Measurements from ENCODE around the gene MAP6D1.

The MAP6D1 gene

DNA sequence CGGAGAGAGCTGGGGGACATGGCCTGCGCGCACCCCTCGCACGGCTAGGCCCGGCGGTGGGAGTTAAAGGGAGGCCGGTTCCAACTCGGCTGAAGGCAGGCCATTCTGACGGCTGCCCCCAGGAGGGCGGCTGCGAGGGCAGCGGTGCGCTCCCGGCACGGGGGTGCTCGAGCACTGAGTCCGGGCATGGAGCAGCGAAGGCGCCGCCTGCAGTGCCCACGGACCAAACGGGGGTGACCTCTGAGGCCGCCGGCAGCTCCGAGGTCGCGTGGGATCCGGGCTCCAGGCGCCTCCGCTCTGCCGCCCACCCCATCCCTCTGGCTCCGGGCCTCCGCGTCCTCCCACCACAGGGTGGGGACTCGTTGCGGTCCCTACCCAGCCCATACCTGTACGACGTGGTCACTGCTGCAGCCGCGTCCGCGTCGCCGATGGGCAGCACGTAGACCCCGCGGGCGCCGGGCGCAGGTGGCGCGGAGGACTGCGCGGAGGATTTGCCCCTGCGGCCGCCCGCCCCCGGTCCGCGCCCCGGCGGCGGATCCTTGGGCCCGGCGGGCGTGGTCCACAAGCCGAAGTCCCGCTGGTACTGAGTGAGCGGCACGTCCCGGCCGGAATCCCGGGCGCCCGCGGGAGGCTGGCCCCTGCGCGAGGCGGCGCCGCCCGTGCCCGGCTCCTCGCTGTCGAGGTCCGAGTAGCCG lies 469 bp downstream of the MAP6D1 start:
- DNase-seq: peak in 8 of 51 donors; percentile 34 to 53 (median 36)

DNA sequence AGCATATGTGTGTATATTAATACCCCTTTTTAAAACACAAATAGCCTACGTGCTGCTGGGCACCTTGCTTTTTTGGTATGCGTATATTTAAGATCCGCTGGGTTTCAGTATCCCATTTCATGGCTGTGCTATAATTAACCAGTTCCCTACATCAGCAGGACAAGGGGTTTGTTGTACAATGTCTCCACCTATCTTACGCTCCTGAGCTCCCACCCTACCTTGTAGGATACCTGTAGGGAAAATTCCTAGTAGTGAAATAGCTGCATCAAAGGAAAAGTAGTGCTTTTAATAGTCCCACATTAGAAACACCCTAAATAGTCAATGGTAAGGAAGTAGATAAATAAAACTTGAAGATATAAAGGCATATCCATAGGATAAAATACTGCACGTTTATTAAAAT lies 1.4 kb downstream of the MAP6D1 start:
- DNase-seq: peak in 2 of 51 donors; percentile 33 to 49

DNA sequence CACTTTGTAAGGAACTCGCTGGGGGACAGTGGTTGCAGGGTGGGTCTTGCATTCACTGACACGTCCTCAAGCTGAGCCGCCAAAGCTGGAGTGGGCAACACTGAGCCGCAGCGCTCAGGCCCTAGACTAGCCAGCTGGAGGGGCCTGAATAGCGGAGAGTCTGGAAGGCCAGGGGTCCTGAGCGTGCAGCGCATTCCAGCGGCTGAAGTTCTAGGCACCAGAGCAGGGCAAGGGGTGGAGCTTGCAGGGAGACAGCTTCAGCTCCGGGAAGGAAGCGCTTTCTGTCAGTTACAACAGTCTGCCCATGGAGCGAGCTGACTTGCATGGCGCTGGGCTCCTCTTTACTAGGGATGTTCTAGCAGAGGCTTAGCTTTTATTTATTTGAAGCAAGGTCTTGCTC lies 2.7 kb downstream of the MAP6D1 start:
- DNase-seq: peak in 28 of 51 donors; percentile 14 to 72 (median 48)

DNA sequence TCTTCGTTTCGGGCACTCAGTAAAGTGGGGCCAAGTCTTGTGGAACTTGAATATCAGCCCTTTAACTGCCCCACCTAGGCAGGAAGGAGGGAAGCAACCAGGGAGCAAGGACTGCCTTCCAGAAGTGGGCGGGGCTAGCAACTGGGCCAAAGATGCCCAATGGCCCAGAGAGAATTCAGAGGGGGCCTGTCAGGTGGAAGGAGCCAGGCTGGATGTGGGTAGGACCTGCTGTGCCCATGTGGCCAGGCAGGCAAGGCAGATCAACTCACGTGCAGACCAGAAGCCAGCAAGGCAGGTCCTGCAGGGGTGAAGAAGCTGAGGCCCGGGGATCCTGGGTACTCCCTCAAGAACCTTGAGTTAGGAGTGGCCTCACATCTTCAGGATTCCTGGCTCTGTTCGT lies 5.5 kb downstream of the MAP6D1 start:
- no peak for DNase-seq

DNA sequence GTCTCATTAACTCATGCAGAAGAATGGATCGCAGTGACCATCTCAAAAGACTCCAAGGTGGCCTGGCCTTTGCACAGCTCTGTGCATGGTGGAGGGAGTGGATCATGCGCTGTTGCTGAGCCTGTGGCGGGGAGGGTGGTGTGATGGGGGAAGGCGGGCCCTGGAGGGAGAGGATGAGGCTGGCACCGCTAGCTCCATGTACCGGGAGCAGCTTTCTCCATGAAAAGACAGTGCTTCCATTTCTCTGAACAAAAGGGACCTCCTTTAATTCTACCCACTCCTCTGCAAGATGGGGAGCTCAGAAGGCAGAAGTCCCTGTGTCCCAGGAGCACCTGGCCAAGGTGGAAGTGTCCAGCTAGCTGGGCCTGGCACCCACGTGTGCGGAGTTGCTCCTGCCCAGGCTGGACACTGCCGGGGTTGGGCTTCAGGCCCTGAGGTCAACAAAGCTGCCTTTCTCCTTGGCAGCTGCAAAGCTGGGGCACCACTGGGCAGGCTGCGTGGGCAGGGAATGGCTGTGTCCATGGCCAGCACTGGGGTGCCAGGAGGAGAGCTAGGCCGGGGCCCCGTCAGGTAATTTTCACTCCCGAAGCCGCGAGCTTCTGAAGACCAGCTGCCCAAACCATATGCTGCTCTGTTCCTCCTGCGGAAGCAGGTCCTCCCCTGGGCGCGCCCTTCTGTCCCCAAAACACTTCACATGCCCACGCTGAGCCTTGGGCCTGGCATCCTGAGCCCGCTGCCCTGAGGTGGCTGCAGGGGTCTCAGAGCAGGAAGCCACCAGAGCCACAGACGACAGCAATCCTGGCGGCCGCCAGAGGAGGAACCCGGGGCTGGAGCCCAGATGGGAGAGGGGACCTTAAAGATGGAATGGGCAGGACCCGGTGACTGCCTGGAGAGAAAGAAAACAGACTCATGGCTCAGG lies 6.4 kb downstream of the MAP6D1 start:
- DNase-seq: peak in 44 of 51 donors; percentile 29 to 97 (median 80)

DNA sequence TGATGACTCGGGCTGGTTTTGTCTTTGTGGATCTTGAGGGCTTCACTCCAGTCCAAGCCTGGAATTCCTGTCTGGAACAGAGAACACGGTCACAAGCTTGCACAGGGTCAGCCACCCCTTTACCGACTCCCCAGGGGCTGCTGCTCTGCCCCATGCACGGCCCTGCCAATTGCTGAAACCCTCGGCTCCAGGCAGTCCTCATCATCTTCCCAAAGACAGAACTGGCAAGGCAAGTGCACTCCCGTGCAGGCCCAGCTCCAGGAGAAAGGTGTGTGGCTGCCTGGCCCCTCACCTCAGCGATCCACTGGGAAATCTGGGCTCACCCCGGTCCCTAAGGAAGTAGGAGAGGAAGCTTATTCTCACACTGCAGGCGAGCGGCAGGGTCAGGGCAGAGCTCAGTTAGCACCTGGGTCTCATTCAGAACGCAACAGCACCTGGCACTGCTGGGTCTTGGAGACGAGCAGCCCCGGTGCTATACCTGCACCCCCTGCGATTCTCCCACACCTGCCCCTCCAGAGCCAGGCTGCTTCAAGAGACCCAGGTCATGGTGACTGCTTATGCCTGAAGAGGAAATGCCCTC lies 7.2 kb downstream of the MAP6D1 start:
- no peak for DNase-seq

DNA sequence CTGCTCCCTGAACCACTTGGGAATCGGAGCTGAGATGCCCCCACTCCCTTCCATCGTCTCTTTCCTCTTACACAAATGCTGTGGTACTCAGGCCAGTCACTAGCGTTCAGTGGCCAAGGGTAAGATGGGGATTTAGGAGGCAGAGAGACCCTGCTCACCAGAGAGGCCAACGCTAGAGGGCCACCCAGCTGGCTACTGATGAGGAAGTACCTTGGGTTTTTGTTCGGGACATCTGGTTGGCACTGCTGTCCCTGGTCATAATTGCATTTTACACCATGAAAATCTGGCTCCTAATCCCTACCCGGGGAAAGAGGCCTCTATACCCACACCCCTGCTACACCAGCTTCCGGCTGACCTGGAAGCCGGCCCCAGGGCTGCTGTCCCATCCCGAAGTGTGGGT lies 7.7 kb downstream of the MAP6D1 start:
- DNase-seq: no peak

DNA sequence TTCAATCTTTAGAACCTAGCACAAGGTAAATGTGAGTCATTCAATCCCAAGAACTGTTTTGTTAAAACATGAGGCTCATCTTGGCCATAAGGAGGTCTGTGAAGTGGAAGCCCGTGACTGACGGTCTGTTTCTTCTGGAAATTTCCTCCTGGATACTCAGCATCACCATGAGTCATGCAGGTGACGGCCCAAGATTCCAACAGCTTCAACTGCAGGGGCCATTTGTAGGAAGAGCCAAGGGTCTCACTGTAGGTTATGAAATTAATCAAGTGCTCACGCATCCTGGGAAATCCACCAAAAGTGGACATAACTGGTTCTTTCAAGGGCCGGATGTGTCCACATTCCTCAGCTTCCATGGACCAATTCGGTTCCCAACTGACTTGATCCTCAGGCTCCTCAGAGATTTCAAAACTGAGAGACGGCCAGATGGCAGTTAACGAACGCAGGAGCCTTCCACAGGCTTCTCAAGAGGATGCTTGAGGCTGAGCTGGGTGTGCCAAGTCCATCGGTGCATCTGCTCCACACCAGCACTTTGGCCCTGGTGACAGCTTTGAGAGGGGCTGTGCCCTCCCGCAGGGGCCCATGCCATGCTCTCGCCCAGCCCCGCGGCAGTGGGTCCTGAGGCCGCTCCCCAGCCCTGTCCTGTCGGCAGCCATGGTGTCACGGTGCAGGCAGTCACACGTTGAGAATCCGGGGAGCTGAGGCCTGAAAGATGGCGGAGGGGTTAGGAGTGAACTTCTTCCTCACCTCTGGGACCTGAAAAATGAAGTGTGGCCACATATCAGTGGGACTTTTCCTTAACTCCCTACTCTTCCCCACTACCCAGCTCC lies 8.5 kb downstream of the MAP6D1 start:
- DNase-seq: peak in 1 of 51 donors; percentile 23

DNA sequence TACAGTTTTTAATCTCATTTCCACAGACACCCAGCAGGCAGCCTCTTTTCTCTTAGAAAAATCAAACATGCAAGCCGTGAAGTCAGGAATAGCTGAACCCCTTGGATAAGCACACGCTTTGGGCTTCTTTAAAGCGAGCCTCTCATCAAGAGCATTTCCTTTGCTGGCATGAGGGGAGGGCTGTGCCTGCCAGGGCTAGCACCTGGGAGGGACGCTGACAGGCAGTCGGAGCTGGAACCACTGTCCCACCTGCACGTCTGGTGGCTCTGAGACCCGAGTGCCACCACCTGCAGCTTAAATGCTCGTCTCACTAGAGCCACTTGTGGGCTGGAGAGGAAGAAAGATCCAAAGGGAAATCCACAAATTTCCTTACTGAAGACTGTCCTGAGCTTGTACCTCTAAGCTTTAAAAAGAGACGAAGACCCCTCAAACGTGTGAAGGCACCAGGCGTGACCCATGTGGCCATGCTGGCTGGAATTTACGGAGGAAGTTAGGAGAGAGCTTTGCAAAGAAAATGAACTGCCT lies 9.4 kb downstream of the MAP6D1 start:
- DNase-seq: peak in 1 of 51 donors; percentile 22

DNA sequence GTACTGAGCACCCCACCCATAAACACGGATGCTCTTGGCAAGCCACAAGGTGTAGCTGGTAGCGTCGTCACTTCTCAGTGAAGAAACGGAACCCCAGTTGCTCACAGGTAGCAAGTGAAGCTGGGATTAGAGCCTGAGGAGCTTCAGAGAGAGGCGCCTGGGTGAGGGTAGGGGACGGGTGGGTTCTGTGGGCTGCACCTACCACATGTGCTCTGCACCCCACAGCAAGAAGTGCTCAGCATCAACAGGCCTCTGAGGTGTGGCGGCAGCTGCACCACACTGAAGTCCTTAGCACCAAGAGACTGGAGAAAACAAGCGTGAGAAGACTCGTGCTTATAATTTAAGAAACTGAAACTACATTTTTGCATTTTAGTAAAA lies 9.8 kb downstream of the MAP6D1 start:
- no peak for DNase-seq

DNA sequence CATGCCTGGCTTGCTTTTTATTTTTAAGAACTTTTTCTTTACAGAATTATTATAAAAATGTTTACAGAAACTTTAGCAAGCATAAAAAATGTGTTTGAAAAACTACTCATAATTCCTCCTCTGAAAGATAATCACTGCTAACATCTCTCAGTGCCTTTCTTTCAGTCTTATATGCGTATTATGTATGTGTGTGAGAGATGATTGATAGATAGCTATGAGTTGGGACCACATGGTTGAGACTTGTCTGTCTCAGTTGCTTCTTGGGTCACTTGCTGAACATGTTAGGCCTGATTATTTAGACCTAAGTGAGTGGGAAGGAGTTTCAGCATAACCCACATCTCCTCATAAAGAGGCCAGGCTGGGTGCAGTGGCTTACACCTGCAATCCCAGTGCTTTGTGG lies 11.1 kb downstream of the MAP6D1 start:
- no peak for DNase-seq

DNA sequence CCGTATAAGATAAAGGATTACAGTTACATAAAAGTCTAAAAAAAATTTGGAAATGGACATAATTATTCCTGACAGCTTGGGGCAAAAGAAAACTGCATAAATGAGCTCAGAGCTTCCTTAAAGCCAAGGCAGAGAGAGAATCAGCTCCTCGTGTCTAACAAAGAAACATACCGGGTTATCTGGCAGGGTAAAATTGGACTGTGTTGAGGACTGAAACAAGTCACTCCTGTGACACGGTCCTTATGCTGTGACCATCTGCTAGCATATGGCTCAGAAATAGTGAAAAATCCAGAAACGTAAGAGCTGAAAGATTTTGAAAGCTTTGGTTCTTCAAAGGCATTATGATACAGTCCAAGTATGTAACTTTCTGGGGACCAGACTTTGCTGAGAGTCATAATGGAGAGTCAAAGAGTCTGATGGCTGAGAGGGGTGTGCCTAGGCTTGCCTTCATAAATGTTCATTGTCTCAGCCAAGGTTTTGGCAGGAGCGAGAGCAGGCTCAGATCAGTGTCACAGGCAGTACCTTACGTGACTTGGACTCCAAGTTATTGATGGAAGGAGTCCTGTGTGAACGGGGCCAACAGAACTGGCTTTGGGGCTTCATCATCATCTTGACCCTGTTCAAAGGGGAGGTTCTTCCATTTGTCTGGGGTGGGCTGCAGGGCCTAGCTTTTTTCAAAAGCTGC lies 12.5 kb downstream of the MAP6D1 start:
- DNase-seq: peak in 27 of 51 donors; percentile 10 to 76 (median 35)

DNA sequence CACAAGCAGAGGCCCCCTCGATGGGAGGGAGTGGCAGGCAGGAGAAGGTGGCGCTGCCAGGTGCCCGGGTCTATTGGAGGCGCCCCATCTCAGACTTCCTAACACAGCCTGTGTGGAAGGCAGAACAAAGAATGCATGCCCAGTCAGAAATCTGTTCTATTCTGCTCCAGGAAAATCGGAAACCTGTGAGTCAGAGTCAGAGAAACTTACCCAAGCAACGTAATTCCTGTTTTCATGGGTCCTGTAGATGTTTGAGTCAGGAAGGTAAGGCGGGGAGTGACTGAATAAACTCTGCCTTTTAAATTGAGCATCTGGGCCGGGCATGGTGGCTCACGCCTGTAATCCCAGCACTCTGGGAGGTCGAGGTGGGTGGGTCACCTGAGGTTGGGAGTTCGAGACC lies 13.7 kb downstream of the MAP6D1 start:
- no peak for DNase-seq

DNA sequence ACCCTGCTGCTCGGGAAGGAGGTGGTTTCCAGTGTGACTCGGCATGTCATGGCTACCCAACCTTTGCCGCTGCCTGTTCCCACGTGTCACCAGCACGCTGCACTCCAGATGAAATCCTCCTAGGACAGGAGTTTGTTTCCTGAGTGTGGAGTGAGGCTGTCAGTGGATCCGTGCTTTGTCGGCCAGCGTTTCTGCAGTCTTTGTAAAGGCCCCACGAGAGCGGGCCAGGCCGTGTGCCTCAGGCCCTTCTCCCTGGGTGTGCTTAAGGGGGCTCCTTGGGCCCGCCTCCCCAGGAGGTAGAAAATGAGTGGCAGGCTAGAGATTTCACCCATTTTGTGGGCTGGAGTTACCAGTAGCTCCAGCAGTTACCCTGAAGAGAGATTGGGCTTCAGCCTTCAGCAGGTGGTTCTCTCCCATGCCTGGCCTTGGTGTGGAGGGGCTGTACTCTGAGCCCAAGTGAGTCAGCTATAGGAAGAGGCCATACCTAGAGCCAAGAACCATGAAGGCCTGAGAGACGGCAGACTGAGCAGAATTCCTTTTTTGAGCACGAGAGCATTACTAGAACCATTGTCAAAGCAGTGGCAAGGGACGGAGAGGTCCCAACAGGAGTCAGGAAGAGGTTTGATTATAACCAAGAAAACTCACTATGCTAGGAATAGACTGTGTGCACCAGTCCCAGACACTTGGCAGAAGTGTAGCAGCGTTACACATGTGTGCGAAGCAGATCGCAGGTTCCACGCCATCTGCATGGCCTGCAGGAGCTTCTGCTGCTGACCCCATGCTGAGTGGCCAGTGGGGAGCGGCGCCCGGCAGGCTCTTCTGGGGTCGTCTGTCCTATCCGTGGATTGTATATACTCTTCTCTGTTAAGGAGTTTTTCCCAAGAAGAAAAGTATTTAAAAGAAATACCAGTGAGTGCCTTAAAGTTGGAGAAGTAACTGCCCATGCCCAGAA lies 14.5 kb downstream of the MAP6D1 start:
- no peak for DNase-seq

DNA sequence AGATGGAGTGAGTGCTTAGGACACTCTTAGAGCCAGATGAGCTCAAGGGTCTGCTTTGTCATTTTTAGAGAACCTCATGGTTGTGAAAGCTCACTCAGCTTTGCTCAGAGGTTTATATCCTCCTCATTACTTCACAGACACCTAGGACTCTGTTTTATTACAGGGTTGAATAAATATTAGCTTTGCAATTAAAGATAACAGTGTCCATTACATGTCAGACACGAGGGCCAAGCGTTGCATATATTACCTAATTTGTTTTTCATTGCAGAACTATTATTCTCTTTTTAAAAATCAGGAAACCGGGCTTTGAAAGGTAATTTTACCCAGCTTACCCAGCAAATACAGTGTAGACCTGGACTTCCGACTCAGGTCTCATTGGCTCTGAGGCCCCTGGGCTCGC lies 16.1 kb downstream of the MAP6D1 start:
- no peak for DNase-seq

DNA sequence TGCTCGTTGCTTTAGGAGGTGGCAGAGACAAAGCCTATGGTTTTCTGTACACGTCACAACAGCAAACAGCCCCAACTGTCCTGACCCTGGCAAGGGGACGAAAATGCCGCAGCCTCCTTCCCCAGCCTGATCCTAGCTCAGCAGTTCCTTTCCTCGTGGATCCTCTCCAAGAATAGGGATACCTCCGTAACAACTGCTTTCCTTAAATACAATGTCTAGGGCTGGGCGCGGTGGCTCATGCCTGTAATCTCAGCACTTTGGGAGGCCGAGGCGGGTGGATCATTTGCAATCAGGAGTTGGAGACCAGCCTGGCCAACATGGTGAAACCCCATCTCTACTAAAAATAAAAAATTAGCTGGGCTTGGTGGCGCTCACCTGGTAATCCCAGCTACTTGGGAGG lies 17.0 kb downstream of the MAP6D1 start:
- no peak for DNase-seq

DNA sequence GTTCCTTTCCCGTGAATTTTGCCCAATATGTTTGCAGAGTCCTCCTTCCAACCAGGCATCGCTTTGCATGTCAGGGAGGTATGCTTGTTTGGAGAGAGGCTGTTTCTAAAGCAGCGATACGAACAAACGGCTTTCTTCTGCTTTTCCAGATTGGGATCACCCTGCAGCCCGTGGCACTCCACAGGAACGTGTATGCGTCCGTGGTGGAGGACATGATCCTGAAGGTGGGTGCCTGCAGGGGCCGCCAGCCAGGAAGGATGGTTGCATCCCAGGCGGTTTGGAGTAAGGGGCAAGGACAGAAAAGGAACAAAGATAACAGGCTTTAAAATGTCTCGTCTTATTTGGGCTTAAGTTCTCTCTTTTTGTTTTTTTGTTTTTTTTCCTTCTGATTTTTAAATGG lies 17.5 kb downstream of the MAP6D1 start:
- no peak for DNase-seq

DNA sequence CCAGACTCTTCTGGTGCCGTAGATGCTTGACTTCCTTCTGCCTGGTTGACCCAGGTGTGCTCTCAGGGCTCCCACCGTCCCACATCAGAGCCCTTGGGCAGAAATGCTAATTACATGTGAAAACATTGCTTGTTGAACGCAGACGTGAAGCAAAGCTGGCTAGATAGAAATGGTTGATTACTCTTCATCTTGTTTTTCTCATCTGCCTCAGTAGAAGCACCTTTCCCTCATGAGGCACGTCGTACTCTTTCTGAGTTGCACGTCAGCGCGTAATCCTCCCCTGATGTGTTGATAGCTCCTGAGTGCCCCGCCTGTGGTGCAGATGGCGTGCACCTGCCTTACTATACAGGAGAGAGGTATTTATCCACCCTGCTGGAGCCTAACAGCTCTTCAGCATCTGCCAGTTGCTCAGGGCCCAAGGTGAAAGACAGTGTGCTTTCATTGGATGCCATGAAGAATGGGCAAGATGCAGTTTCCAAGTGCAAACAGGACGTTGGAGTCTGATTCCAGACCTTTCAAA lies 18.1 kb downstream of the MAP6D1 start:
- DNase-seq: no peak

DNA sequence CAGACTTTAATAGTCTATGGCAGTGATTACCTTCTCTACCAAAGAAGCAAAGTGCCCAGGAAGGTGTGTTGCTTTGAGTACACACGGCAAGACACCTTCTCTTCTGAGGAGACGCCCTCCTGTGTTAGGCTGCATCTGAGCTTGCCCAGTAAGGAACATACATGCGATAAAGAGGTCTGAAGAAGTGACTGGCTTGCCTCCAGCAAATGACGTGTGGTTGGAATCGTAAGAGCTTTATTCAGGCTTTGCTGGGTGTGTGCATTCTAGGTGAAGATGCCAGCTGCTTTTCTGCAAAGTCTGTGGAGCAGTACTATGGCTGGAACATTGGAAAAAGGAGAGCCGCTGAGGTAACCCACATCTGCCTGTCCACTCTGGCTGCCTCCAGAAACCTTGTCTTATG lies 22.4 kb downstream of the MAP6D1 start:
- DNase-seq: no peak
